Inferior parietal cortex (tissue), 1 donor: ENCODE data around the gene SLC30A9.

Source experiments
- DNase-seq: peaks from one replicate; pipeline ENCODE4 v3.0.0-alpha.2; 2016; ENCODE audit errors: extremely low spot score

SLC30A9 gene

DNA sequence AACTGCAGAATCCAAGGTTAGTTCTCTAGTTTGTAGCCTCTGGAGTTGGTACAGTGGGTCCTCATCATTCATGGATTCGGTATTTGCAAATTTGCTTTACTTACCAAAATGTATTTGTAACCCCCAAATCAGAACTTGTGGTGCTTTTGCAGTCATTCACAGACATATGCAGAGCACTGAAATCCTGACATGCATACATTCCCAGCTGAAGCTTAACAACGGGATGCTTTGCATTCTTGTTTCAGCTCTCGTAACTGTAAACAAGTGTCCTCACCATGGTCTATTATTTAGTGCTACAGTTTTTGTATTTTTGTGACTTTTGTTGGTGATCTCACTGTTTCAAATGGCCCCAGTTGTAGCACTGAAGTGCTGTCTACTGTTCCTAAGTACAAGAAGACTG is 146.0 kb downstream of the SLC30A9 start:
- no peak for DNase-seq
